Epithelial cell of proximal tubule (primary cell): ENCODE results near the gene TPCN1. TPM values are rescaled to one million over a fixed set of nuclear protein-coding genes. Genes with fewer than 3 reads are reported as not detected.

Experiments used
- DNase-seq: peaks from one replicate; pipeline ENCODE4 v3.0.0-alpha.2; 2011; ENCODE audit warnings: low read depth
- H3K4me3 ChIP-seq: 2 replicates; pipeline ENCODE4 v1.5.1; 2011; ENCODE audit warnings: low read depth, mild to moderate bottlenecking, low read length
- CTCF ChIP-seq: conservative IDR thresholded peaks from 2 replicates; pipeline ENCODE4 v1.5.1; 2012; ENCODE audit warnings: low read depth, mild to moderate bottlenecking, low read length
- total RNA-seq: library from RNA; depleted of rRNA; stranded (reverse); fragments of >200 nt; gene quantifications from 2 replicates; pipeline ENCODE4 v1.2.3, GENCODE V29; 2015

The TPCN1 gene
- total RNA-seq, 1 donor from 2014 or later: 32.0 TPM

GRCh38 chr12:113236539-113237399, 15.5 kb downstream of the TPCN1 start:
- TF ChIP-seq CTCF: no peak
- DNase-seq: no peak
- no peak overlapping the region for H3K4me3 ChIP-seq

GRCh38 chr12:113237748-113238147, 16.5 kb downstream of the TPCN1 start:
- DNase-seq: no peak
- H3K4me3 ChIP-seq: no peak overlapping the region
- TF ChIP-seq CTCF: no peak

GRCh38 chr12:113238309-113238708, 17.0 kb downstream of the TPCN1 start:
- no peak overlapping the region for H3K4me3 ChIP-seq
- no peak for DNase-seq
- TF ChIP-seq CTCF: no peak

GRCh38 chr12:113239288-113239771, 18.1 kb downstream of the TPCN1 start:
- DNase-seq: no peak
- TF ChIP-seq CTCF: no peak
- no peak overlapping the region for H3K4me3 ChIP-seq

DNA sequence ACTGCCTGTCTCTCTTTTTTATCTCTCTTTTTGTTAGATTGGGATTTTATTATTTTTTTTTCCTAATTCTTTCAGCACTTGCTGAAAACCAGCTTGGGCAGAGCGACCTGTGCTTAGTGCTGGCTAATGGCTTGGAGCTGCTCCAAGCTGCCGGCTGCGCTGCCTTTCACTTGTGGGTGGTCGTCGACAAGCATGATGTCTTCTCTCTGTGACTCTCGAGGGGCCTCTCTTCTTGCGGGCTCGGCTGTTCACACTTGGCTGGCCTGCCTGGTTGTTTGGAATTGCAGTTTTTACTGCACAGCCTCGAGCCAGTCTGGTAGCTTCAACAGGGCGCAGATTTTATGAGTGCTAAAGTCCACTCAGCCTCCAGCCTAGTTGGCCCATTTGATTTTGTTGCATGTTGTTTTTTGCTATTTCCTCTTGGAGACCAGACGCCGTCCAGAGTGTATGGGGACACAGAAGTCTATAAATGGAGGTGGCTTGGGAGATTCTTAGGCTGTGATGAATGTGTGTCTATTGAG, 18.6 kb downstream of the TPCN1 start:
- DNase-seq: no peak

GRCh38 chr12:113240395-113240794, 19.1 kb downstream of the TPCN1 start:
- no peak overlapping the region for H3K4me3 ChIP-seq
- no peak for TF ChIP-seq CTCF
- DNase-seq: no peak

More for the DNA sequence above, 18.6 kb downstream of the TPCN1 start:
- no peak for TF ChIP-seq CTCF
- H3K4me3 ChIP-seq: no peak overlapping the region
